Left ventricle myocardium inferior (tissue), 1 donor: ENCODE measurements around the gene HYLS1. TPM values are rescaled to one million over a fixed set of nuclear protein-coding genes. Genes with fewer than 3 reads are reported as not detected.

Source experiments
- DNase-seq: peaks from one replicate; pipeline ENCODE4 v3.0.0-alpha.2; 2020
- H3K27ac ChIP-seq: fragments of 200-600 bp; replicated peaks from 2 replicates; pipeline ENCODE4 v1.8.0; 2021
- H3K27me3 ChIP-seq: fragments of 200-600 bp; 2 replicates; pipeline ENCODE4 v1.8.0; 2021; ENCODE audit warnings: low read depth
- H3K36me3 ChIP-seq: fragments of 200-600 bp; 2 replicates; pipeline ENCODE4 v1.8.0; 2021
- H3K4me1 ChIP-seq: fragments of 200-600 bp; 2 replicates; pipeline ENCODE4 v1.8.0; 2021
- H3K4me3 ChIP-seq: fragments of 200-600 bp; 2 replicates; pipeline ENCODE4 v1.8.0; 2021; ENCODE audit warnings: mild to moderate bottlenecking, moderate library complexity
- H3K9me3 ChIP-seq: fragments of 200-600 bp; replicated peaks from 2 replicates; pipeline ENCODE4 v1.8.0; 2021
- intact Hi-C: fragments of 100-400 bp; cut with micrococcal nuclease; formaldehyde crosslinking; loops from one replicate; pipeline ENCODE4 v1.11.0; 2022
- total RNA-seq: library from RNA; stranded (reverse); fragmentation: NEBNext Ultra II Directional; extraction: Animal tissue kit (Norgen Biotek cat#: 25700); gene quantifications from one replicate; pipeline ENCODE4 v1.2.1, GENCODE V29; 2021
- TF ChIP-seq, protein P1 (sequence below): fragments of 200-600 bp; IDR thresholded peaks from 2 replicates; pipeline ENCODE4 v1.8.0; 2021; ENCODE audit warnings: antibody characterized with exemption, mild to moderate bottlenecking, borderline replicate concordance
- donor health status: DM: no; HTN: yes; CAD: no; lungs with severe emphysema.

HYLS1 gene
- total RNA-seq, 1 donor from 2014 or later = 4.5 TPM

DNA sequence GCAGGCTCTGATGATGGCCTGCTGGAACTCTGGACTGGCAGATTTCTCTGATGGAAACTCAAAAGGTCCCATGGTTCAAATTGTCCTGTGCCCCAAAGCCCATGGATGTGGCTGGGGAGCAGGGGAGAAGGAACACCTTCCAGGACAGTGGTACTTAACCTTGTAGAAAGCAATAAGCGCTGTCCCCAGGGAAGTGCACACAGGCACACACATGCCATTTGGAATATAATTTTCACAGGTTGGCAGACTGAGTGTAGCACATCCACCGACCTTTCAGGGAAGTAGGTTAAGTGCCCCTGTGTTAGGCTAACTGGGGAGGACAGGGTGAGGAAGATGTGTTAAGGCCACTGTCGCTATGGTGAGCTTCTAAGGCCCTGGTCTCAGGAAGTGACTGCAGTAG is 34.7 kb downstream of the HYLS1 start:
- H3K27me3 ChIP-seq = peaks cover 34% of the 10 kb centered on the region
- DNase-seq = no peak
- H3K4me3 ChIP-seq = no peak overlapping the region
- H3K27ac ChIP-seq = no peak overlapping the region
- H3K36me3 ChIP-seq = no peaks in the 10 kb centered on the region
- TF ChIP-seq, protein P1, sequence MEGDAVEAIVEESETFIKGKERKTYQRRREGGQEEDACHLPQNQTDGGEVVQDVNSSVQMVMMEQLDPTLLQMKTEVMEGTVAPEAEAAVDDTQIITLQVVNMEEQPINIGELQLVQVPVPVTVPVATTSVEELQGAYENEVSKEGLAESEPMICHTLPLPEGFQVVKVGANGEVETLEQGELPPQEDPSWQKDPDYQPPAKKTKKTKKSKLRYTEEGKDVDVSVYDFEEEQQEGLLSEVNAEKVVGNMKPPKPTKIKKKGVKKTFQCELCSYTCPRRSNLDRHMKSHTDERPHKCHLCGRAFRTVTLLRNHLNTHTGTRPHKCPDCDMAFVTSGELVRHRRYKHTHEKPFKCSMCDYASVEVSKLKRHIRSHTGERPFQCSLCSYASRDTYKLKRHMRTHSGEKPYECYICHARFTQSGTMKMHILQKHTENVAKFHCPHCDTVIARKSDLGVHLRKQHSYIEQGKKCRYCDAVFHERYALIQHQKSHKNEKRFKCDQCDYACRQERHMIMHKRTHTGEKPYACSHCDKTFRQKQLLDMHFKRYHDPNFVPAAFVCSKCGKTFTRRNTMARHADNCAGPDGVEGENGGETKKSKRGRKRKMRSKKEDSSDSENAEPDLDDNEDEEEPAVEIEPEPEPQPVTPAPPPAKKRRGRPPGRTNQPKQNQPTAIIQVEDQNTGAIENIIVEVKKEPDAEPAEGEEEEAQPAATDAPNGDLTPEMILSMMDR = no peak
- H3K4me1 ChIP-seq = no peaks in the 10 kb centered on the region
- intact Hi-C loops = loop anchor here (5.0 kb wide), 1 partner anchor 275 kb away; no protein-coding TSS in a partner anchor
- no peaks in the 10 kb centered on the region for H3K9me3 ChIP-seq

DNA sequence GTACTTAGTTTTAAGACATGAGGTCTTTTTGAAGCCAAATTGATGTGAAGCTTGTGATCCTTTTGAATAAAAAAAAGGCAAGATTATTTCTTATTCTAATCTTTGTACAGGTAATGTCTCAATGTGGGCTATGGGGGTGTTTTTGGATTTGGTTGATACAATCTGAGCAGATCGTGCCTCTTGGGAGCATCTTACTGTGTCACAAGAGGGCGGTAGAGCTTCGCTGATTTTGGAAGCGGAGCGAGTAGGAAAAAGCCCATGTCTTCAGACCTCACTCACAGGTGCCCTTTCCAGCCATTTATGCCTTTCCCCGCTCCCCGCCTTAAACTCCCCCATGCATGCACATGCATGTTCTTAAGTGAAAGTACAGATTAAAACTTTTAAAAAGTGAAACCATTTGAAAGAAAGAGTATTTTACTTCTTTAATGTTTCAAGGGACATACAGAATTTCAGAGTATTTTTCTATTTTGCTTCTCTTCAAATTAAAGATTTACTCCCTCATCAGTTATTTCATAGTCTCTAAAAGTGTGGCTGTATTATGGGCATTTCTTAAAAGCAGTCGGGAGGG is 35.6 kb downstream of the HYLS1 start:
- Histone ChIP-seq H3K27me3 (peaks cover 31% of the 10 kb centered on the region), H3K27ac (no peak overlapping the region), H3K4me3 (no peak overlapping the region), H3K4me1 (no peaks in the 10 kb centered on the region), H3K9me3 (no peaks in the 10 kb centered on the region), H3K36me3 (no peaks in the 10 kb centered on the region)
- DNase-seq = peak; percentile 36
- intact Hi-C loops = loop anchor here (5.0 kb wide), 1 partner anchor 274 kb away; no protein-coding TSS in a partner anchor
- TF ChIP-seq, protein P1 = peak; percentile 88

DNA sequence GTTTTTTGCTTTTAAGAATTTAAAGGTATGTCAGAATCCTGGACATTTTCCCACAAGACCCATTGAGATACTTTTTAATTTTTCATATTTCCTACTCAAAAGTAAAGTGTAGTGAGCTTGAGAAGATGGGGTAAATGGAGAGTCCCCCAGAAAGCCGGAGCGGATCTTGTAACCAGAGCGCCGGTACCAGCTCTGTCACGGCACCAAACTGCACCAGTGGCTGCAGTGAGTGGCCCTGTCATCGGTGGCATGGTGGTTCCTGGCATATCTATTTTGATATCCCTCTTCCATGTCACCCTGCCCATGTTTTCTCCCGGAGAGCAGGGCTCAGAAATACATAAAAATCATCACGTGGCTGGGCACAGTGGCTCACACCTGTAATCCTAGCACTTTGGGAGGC is 36.2 kb downstream of the HYLS1 start:
- Histone ChIP-seq H3K27ac (no peak overlapping the region), H3K9me3 (no peaks in the 10 kb centered on the region), H3K4me1 (no peaks in the 10 kb centered on the region), H3K36me3 (no peaks in the 10 kb centered on the region), H3K27me3 (peaks cover 27% of the 10 kb centered on the region), H3K4me3 (no peak overlapping the region)
- TF ChIP-seq, protein P1 = no peak
- no peak for DNase-seq
- intact Hi-C loops = loop anchor here (5.0 kb wide), 1 partner anchor 274 kb away; no protein-coding TSS in a partner anchor

DNA sequence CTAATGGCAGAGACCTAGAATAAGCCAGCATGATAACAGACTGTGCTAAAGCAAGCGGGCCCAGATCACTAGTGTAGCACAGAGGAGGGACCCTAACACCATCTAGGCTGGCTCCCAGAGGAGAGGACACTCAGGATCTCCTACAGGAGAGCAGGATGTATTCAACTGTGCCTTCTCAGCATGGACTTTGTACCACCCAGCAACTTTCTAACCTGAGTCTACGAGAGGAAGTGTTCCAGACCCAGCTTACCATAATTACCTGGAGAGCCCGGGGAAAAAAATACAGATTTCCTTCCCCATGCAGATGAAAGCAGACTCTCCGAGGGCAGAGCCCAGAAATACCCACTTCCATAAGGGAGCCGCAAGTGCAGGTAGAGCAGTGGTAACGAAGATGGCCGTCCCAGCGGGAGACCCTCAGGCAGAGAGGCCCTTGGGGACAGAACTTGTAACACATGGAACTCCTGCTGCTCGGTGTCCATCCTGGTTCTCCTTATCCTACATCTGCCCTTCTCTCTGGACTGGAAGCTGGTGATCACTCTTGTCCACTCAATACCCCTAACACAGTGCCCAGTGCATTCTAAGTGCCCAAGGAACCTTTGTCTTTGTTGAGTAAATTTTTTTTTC is 37.0 kb downstream of the HYLS1 start:
- no peak overlapping the region for H3K4me3 ChIP-seq

GRCh38 chr11:125925247-125925740 is 37.8 kb downstream of the HYLS1 start:
- Histone ChIP-seq H3K4me3 (no peak overlapping the region), H3K4me1 (no peaks in the 10 kb centered on the region), H3K36me3 (no peaks in the 10 kb centered on the region), H3K27me3 (peaks cover 23% of the 10 kb centered on the region), H3K9me3 (no peaks in the 10 kb centered on the region), H3K27ac (no peak overlapping the region)
- TF ChIP-seq, protein P1 = no peak
- intact Hi-C loops = no loop called here
- no peak for DNase-seq

More for the DNA sequence above, 37.0 kb downstream of the HYLS1 start:
- TF ChIP-seq, protein P1 = no peak
- DNase-seq = no peak
- Histone ChIP-seq H3K27ac (no peak overlapping the region), H3K36me3 (no peaks in the 10 kb centered on the region), H3K27me3 (peaks cover 23% of the 10 kb centered on the region), H3K4me1 (no peaks in the 10 kb centered on the region), H3K9me3 (no peaks in the 10 kb centered on the region)
- intact Hi-C loops = loop anchor here (5.0 kb wide), 1 partner anchor 273 kb away; no protein-coding TSS in a partner anchor
